SK-N-SH (cell line): ENCODE data around the gene RAP1GAP. TPM values are rescaled to one million over a fixed set of nuclear protein-coding genes. Genes with fewer than 3 reads are reported as not detected.

ENCODE experiments used
- CTCF ChIA-PET: fragments of 300-600, 350-600 bp; formaldehyde crosslinking; extraction: SDS; loops from one replicate; lab custom pipeline; 2021; lab: Yijun Ruan, JAX
- POLR2A ChIA-PET: fragments of 350-600 bp; sonication (Branson Sonifier 250); formaldehyde crosslinking; extraction: SDS; loops from one replicate; lab custom pipeline; 2020; ENCODE audit warnings: antibody characterized with exemption, inconsistent platforms; lab: Yijun Ruan, JAX
- DNase-seq: peaks from one replicate; pipeline ENCODE4 v3.0.0; 2012
- H2AFZ ChIP-seq: fragments of 200-600 bp; sonication (generic); 2 replicates; pipeline ENCODE4 v1.8.1; 2016; ENCODE audit warnings: antibody characterized with exemption, mild to moderate bottlenecking, low read depth
- H3F3A ChIP-seq: fragments of 200-600 bp; sonication (generic); replicated peaks from 2 replicates; pipeline ENCODE3; 2016; ENCODE audit warnings: antibody characterized with exemption, mild to moderate bottlenecking; ENCODE audit not compliant: insufficient read depth
- H3K27ac ChIP-seq, 2 experiments: fragments of 200-500 bp in 1 of 2; fragments of 200-600 bp in 1 of 2; sonication (Bioruptor generic) in 1 of 2; sonication (generic), shearing (Covaris generic) in 1 of 2; 2 replicates each; pipeline versions ENCODE4 v1.5.1 to v1.6.1; 2014 to 2016; ENCODE audit warnings: low read depth in 2 of 2, inconsistent platforms in 1 of 2, low read length in 1 of 2, mild to moderate bottlenecking in 1 of 2, mixed read lengths in 1 of 2
- H3K27me3 ChIP-seq: fragments of 200-600 bp; sonication (generic), shearing (Covaris generic); 2 replicates; pipeline ENCODE4 v1.6.1; 2016; ENCODE audit warnings: mixed run types; ENCODE audit not compliant: insufficient read depth
- H3K36me3 ChIP-seq, 2 experiments: fragments of 200-500 bp in 1 of 2; fragments of 200-600 bp in 1 of 2; sonication (Bioruptor generic) in 1 of 2; sonication (generic) in 1 of 2; replicated peaks in 1 of 2; 2 replicates each; pipeline versions ENCODE3 to v1.5.1; 2014 to 2016; ENCODE audit warnings: low read length in 1 of 2, mild to moderate bottlenecking in 1 of 2; ENCODE audit not compliant: insufficient read depth in 2 of 2, control insufficient read depth in 1 of 2
- H3K4me1 ChIP-seq, 2 experiments: fragments of 200-500 bp in 1 of 2; fragments of 200-600 bp in 1 of 2; sonication (Bioruptor generic) in 1 of 2; sonication (generic), shearing (Covaris generic) in 1 of 2; 2 replicates each; pipeline versions ENCODE4 v1.5.1 to v1.6.1; 2014 to 2016; ENCODE audit warnings: low read depth in 1 of 2, low read length in 1 of 2, mixed run types in 1 of 2; ENCODE audit not compliant: insufficient read depth in 2 of 2, control insufficient read depth in 1 of 2
- H3K4me2 ChIP-seq: fragments of 200-600 bp; sonication (generic), shearing (Covaris generic); 2 replicates; pipeline ENCODE4 v1.6.1; 2017; ENCODE audit warnings: mixed run types
- H3K4me3 ChIP-seq, 2 experiments: fragments of 200-500 bp in 1 of 2; fragments of 200-600 bp in 1 of 2; sonication (Bioruptor generic) in 1 of 2; sonication (generic), shearing (Covaris generic) in 1 of 2; 2 replicates each; pipeline versions ENCODE4 v1.5.1 to v1.8.1; 2014 to 2016; ENCODE audit warnings: low read depth in 2 of 2, inconsistent platforms in 1 of 2, low read length in 1 of 2, mild to moderate bottlenecking in 1 of 2, mixed read lengths in 1 of 2, moderate library complexity in 1 of 2
- H3K79me2 ChIP-seq: fragments of 200-600 bp; sonication (generic); 2 replicates; pipeline ENCODE4 v1.8.1; 2017; ENCODE audit warnings: mild to moderate bottlenecking; ENCODE audit not compliant: insufficient read depth
- H3K9ac ChIP-seq: fragments of 200-600 bp; sonication (generic); 2 replicates; pipeline ENCODE4 v1.6.1; 2017; ENCODE audit warnings: mixed run types
- H3K9me2 ChIP-seq: fragments of 200-600 bp; sonication (generic); 2 replicates; pipeline ENCODE4 v1.6.1; 2017; ENCODE audit warnings: mixed run types
- H3K9me3 ChIP-seq: fragments of 200-600 bp; sonication (generic); 2 replicates; pipeline ENCODE4 v1.6.1; 2017; ENCODE audit warnings: mixed run types, mild to moderate bottlenecking, moderate library complexity
- H4K20me1 ChIP-seq: fragments of 200-600 bp; sonication (generic); 2 replicates; pipeline ENCODE4 v1.6.1; 2017; ENCODE audit warnings: mild to moderate bottlenecking, mixed run types; ENCODE audit not compliant: insufficient read depth
- CHD2 ChIP-seq: fragments of 150-350 bp; IDR thresholded peaks from 2 replicates; pipeline ENCODE4 v1.6.1; 2018; ENCODE audit warnings: low read length; ENCODE audit not compliant: partially characterized antibody
- EZH2phosphoT487 ChIP-seq: fragments of 200-600 bp; sonication (generic); IDR thresholded peaks from 2 replicates; pipeline ENCODE4 v1.6.1; 2017; ENCODE audit warnings: low read depth, mixed run types, mild to moderate bottlenecking, antibody characterized with exemption, moderate library complexity, borderline replicate concordance
- FOSL2 ChIP-seq: IDR thresholded peaks from 2 replicates; pipeline ENCODE4 v1.4.0; 2012; ENCODE audit warnings: low read depth, mild to moderate bottlenecking, moderate library complexity, borderline replicate concordance
- MXI1 ChIP-seq: IDR thresholded peaks from 2 replicates; pipeline ENCODE4 v1.6.1; 2012; ENCODE audit warnings: mild to moderate bottlenecking, low read depth, low read length, improper control_type of control experiment
- RAD21 ChIP-seq: IDR thresholded peaks from 2 replicates; pipeline ENCODE4 v1.6.1; 2012; ENCODE audit warnings: mild to moderate bottlenecking, low read length
- RCOR1 ChIP-seq: fragments of 150-350 bp; IDR thresholded peaks from 2 replicates; pipeline ENCODE4 v1.6.1; 2017; ENCODE audit warnings: antibody characterized with exemption, low read length
- RFX5 ChIP-seq: IDR thresholded peaks from 2 replicates; pipeline ENCODE4 v1.6.1; 2012; ENCODE audit warnings: mild to moderate bottlenecking, improper control_type of control experiment, low read length
- RXRA ChIP-seq: IDR thresholded peaks from 2 replicates; pipeline ENCODE4 v1.4.0; 2012; ENCODE audit warnings: low read depth, mild to moderate bottlenecking, borderline replicate concordance
- SIN3A ChIP-seq: IDR thresholded peaks from 2 replicates; pipeline ENCODE4 v1.6.1; 2012; ENCODE audit warnings: low read depth, mild to moderate bottlenecking, low read length, moderate library complexity, borderline replicate concordance
- WGBS: methylation state at CpG from one replicate; pipeline ENCODE4 v1.1.6; 2017; ENCODE audit warnings: low lambda C conversion rate; 5-methylcytosine and 5-hydroxymethylcytosine counted together
- polyA plus RNA-seq, 3 experiments: library from polyadenylated mRNA; depleted of rRNA; stranded (reverse); fragments of >200 nt; gene quantifications; 2 replicates each; pipeline ENCODE4 v1.2.3, GENCODE V29; 2012
- TF ChIP-seq, protein P1 (sequence below): fragments of 200-600 bp; sonication (generic); IDR thresholded peaks from 2 replicates; pipeline ENCODE4 v1.6.1; 2017; ENCODE audit warnings: antibody characterized with exemption, mild to moderate bottlenecking, moderate library complexity
- TF ChIP-seq, protein P2 (sequence below): IDR thresholded peaks from 2 replicates; pipeline ENCODE4; 2012
- TF ChIP-seq, protein P3 (sequence below): IDR thresholded peaks from 2 replicates; pipeline ENCODE4 v1.4.0; 2012; ENCODE audit warnings: low read depth, borderline replicate concordance
- TF ChIP-seq, protein P4 (sequence below): fragments of 150-350 bp; IDR thresholded peaks from 2 replicates; pipeline ENCODE4 v1.6.1; 2017; ENCODE audit warnings: antibody characterized with exemption, low read length, low read depth, borderline replicate concordance

Gene RAP1GAP
- polyA plus RNA-seq, 1 of the 3 experiments (the other 2 are of a cell fraction), result 0.99 TPM

DNA sequence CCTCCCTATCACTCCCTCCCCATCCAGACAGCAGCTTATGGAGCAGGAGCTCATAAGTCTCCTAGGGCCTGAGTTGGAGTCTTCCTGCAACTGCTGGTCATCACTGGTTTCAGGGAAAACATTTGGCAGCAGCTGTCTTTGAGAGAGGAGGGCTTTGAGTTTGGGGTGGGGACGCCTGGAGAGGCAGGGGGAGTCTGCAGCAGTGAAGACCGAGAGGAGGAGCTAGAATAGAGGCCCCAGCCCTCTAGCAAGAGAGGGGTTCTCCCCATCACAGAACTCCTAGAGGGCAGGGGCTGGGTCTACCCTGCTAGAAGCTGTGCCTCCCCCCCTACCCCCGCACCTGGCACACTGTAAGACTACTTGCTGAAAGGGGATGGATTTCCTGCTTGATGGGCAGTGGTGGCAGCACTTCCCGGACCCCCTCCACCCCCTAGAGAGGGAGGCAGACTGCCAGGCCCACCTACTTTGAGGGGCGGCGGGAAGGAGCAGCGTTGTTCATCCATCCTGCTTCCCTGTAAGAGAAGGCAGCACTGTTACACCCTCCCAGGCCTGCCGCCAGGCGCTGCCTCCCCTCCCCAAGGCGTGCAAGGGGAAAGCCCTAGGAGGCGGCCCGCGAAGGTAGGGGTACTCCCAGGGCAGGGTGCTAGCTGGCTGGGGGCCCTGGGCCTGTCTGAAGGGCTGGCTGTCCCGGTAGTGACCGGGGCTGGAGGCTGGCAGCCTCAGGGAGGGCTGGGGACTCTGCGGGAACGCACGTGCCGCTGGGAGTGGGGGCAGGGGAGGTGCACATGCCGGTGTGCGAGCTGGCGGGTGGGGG is 50.4 kb downstream of the RAP1GAP start:
- Histone ChIP-seq H3K9me2 (no peaks in the 10 kb centered on the region), H3K4me2 (no peak overlapping the region), H4K20me1 (no peaks in the 10 kb centered on the region), H3K36me3 (no peaks in the 10 kb centered on the region), H3K4me1 (peaks cover 0 to 46% of the 10 kb centered on the region in 2 experiments; a peak in 1 of 4 replicates), H3K9me3 (no peaks in the 10 kb centered on the region), H3F3A (no peaks in the 10 kb centered on the region), H3K27ac (no peak overlapping the region), H3K79me2 (no peaks in the 10 kb centered on the region), H3K9ac (no peak overlapping the region), H3K4me3 (no peak overlapping the region), H3K27me3 (no peaks in the 10 kb centered on the region), H2AFZ (no peak overlapping the region)
- no peak for TF ChIP-seq RFX5
- no peak for TF ChIP-seq RCOR1
- TF ChIP-seq CHD2, result no peak
- TF ChIP-seq RXRA, result no peak
- TF ChIP-seq, protein P1, sequence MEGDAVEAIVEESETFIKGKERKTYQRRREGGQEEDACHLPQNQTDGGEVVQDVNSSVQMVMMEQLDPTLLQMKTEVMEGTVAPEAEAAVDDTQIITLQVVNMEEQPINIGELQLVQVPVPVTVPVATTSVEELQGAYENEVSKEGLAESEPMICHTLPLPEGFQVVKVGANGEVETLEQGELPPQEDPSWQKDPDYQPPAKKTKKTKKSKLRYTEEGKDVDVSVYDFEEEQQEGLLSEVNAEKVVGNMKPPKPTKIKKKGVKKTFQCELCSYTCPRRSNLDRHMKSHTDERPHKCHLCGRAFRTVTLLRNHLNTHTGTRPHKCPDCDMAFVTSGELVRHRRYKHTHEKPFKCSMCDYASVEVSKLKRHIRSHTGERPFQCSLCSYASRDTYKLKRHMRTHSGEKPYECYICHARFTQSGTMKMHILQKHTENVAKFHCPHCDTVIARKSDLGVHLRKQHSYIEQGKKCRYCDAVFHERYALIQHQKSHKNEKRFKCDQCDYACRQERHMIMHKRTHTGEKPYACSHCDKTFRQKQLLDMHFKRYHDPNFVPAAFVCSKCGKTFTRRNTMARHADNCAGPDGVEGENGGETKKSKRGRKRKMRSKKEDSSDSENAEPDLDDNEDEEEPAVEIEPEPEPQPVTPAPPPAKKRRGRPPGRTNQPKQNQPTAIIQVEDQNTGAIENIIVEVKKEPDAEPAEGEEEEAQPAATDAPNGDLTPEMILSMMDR, result no peak
- no peak for TF ChIP-seq SIN3A
- TF ChIP-seq, protein P2, sequence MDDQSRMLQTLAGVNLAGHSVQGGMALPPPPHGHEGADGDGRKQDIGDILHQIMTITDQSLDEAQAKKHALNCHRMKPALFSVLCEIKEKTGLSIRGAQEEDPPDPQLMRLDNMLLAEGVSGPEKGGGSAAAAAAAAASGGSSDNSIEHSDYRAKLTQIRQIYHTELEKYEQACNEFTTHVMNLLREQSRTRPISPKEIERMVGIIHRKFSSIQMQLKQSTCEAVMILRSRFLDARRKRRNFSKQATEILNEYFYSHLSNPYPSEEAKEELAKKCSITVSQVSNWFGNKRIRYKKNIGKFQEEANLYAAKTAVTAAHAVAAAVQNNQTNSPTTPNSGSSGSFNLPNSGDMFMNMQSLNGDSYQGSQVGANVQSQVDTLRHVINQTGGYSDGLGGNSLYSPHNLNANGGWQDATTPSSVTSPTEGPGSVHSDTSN, result no peak
- no peak for TF ChIP-seq MXI1
- TF ChIP-seq, protein P3, sequence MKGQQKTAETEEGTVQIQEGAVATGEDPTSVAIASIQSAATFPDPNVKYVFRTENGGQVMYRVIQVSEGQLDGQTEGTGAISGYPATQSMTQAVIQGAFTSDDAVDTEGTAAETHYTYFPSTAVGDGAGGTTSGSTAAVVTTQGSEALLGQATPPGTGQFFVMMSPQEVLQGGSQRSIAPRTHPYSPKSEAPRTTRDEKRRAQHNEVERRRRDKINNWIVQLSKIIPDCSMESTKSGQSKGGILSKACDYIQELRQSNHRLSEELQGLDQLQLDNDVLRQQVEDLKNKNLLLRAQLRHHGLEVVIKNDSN, result no peak
- TF ChIP-seq FOSL2, result no peak
- no peak for TF ChIP-seq RAD21
- TF ChIP-seq, protein P4, sequence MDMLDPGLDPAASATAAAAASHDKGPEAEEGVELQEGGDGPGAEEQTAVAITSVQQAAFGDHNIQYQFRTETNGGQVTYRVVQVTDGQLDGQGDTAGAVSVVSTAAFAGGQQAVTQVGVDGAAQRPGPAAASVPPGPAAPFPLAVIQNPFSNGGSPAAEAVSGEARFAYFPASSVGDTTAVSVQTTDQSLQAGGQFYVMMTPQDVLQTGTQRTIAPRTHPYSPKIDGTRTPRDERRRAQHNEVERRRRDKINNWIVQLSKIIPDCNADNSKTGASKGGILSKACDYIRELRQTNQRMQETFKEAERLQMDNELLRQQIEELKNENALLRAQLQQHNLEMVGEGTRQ, result no peak
- no peak for TF ChIP-seq EZH2phosphoT487
- DNase-seq, result peak; percentile 58
- POLR2A ChIA-PET, result no interaction called here
- 62% methylated on average over 14 of the region's 22 CpGs for WGBS
- CTCF ChIA-PET, result interaction anchor here (1.1 to 4.5 kb wide), 6 partner anchors 23 to 45 kb away, joined by 3 to 23 read pairs (median 4); no protein-coding TSS in a partner anchor
